CD14-positive monocyte (primary cell): ENCODE results near the gene PDE11A. TPM values are rescaled to one million over a fixed set of nuclear protein-coding genes. Genes with fewer than 3 reads are reported as not detected.

ENCODE experiments used
- DNase-seq, 3 donors: peaks; one replicate each; pipeline ENCODE4 v3.0.0-alpha.2; 2011 to 2022
- H2AFZ ChIP-seq: 2 replicates; pipeline ENCODE4 v1.6.0; 2012; ENCODE audit warnings: mild to moderate bottlenecking, low read depth, low read length, inconsistent platforms; ENCODE audit not compliant: insufficient read depth, poor library complexity, severe bottlenecking
- H3K27ac ChIP-seq, 2 donors: 1 replicate in 1 of 2; 2 replicates in 1 of 2; pipeline ENCODE4 v1.5.1; 2012 to 2013; ENCODE audit warnings: low read length in 2 of 2, control low read depth in 1 of 2, inconsistent platforms in 1 of 2, low read depth in 1 of 2, mild to moderate bottlenecking in 1 of 2
- H3K27me3 ChIP-seq, 2 donors: one replicate each; pipeline versions ENCODE4 v1.6.0 to v1.6.1; 2011 to 2013; ENCODE audit warnings: low read length in 2 of 2; ENCODE audit not compliant: control insufficient read depth in 2 of 2, insufficient read depth in 2 of 2
- H3K36me3 ChIP-seq, 2 donors: replicated peaks in 1 of 2; 1 replicate in 1 of 2; 2 replicates in 1 of 2; pipeline versions ENCODE4 v1.5.1 to v1.6.1; 2012 to 2013; ENCODE audit warnings: low read length in 2 of 2, control low read depth in 1 of 2, inconsistent platforms in 1 of 2, mild to moderate bottlenecking in 1 of 2; ENCODE audit not compliant: insufficient read depth in 2 of 2, control insufficient read depth in 1 of 2
- H3K4me1 ChIP-seq, 2 donors: 1 replicate in 1 of 2; 2 replicates in 1 of 2; pipeline versions ENCODE4 v1.5.1 to v1.6.1; 2012 to 2013; ENCODE audit warnings: low read length in 2 of 2, control low read depth in 1 of 2, inconsistent platforms in 1 of 2, mild to moderate bottlenecking in 1 of 2, moderate library complexity in 1 of 2; ENCODE audit not compliant: insufficient read depth in 2 of 2, control insufficient read depth in 1 of 2
- H3K4me2 ChIP-seq: replicated peaks from 2 replicates; pipeline ENCODE3; 2012; ENCODE audit warnings: low read length, moderate library complexity, mild to moderate bottlenecking; ENCODE audit not compliant: poor library complexity, severe bottlenecking; ENCODE audit errors: extremely low read depth
- H3K4me3 ChIP-seq, 3 experiments: fragments of 200-600 bp in 1 of 3; sonication (generic) in 1 of 3; replicated peaks in 1 of 3; 1 replicate in 2 of 3; 2 replicates in 1 of 3; pipeline ENCODE4 v1.5.1; 2011 to 2013; ENCODE audit warnings: low read length in 3 of 3, mild to moderate bottlenecking in 3 of 3, control low read depth in 2 of 3, low read depth in 2 of 3, inconsistent platforms in 1 of 3, moderate library complexity in 1 of 3
- H3K79me2 ChIP-seq: 2 replicates; pipeline ENCODE4 v1.6.0; 2012; ENCODE audit warnings: mild to moderate bottlenecking, control low read depth, inconsistent platforms, low read length, moderate library complexity; ENCODE audit not compliant: insufficient read depth
- H3K9ac ChIP-seq: 2 replicates; pipeline ENCODE4 v1.6.0; 2017; ENCODE audit warnings: low read length, mild to moderate bottlenecking; ENCODE audit not compliant: insufficient read depth, poor library complexity, severe bottlenecking
- H3K9me3 ChIP-seq, 2 donors: replicated peaks in 1 of 2; 1 replicate in 1 of 2; 2 replicates in 1 of 2; pipeline versions ENCODE4 v1.5.1 to v1.6.1; 2012 to 2013; ENCODE audit warnings: low read length in 2 of 2, control low read depth in 1 of 2; ENCODE audit not compliant: control insufficient read depth in 1 of 2, insufficient read depth in 1 of 2
- H4K20me1 ChIP-seq: 2 replicates; pipeline ENCODE4 v1.6.0; 2012; ENCODE audit warnings: mild to moderate bottlenecking, low read length, control low read depth, moderate library complexity; ENCODE audit not compliant: insufficient read depth
- H3K27ac Mint-ChIP-seq, 7 donors: one replicate each; pipeline ENCODE4 v1.8.0; 2020; ENCODE audit warnings: mild to moderate bottlenecking in 7 of 7, mixed read lengths in 7 of 7, moderate library complexity in 6 of 7, inconsistent platforms in 2 of 7
- H3K27me3 Mint-ChIP-seq, 3 donors: one replicate each; pipeline ENCODE4 v1.8.0; 2021 to 2022; ENCODE audit warnings: low read depth in 3 of 3, mild to moderate bottlenecking in 3 of 3, mixed read lengths in 3 of 3, moderate library complexity in 3 of 3, inconsistent platforms in 1 of 3
- H3K36me3 Mint-ChIP-seq, 2 donors: one replicate each; pipeline ENCODE4 v1.8.0; 2020; ENCODE audit warnings: mixed read lengths in 2 of 2, inconsistent platforms in 1 of 2, mild to moderate bottlenecking in 1 of 2
- H3K4me1 Mint-ChIP-seq: one replicate; pipeline ENCODE4 v1.8.0; 2020; ENCODE audit warnings: mild to moderate bottlenecking, mixed read lengths
- H3K4me3 Mint-ChIP-seq, 2 donors: one replicate each; pipeline ENCODE4 v1.8.0; 2020; ENCODE audit warnings: mild to moderate bottlenecking in 2 of 2, mixed read lengths in 2 of 2, moderate library complexity in 1 of 2
- H3K9me3 Mint-ChIP-seq, 7 donors: one replicate each; pipeline ENCODE4 v1.8.0; 2020 to 2022; ENCODE audit warnings: mixed read lengths in 7 of 7, mild to moderate bottlenecking in 6 of 7, moderate library complexity in 6 of 7, inconsistent platforms in 2 of 7
- CTCF ChIP-seq: fragments of 200-600 bp; IDR thresholded peaks from one replicate; pipeline ENCODE4 v1.8.0; 2022; ENCODE audit warnings: antibody characterized with exemption, mild to moderate bottlenecking
- WGBS: methylation state at CpG from one replicate; pipeline ENCODE4 v1.1.5; 2013; ENCODE audit warnings: missing lambda C conversion rate; ENCODE audit not compliant: insufficient coverage; 5-methylcytosine and 5-hydroxymethylcytosine counted together
- intact Hi-C, 2 donors: fragments of 100-400 bp; cut with micrococcal nuclease; formaldehyde crosslinking; loops; one replicate each; pipeline versions ENCODE4 v1.15.0 to v1.15.1; 2023
- polyA plus RNA-seq, 3 donors: library from polyadenylated mRNA; depleted of rRNA in 1 of 3; unstranded in 2 of 3; stranded (reverse) in 1 of 3; fragments of 300-500 nt in 2 of 3; fragments of >200 nt in 1 of 3; fragmentation: Illumina TruSeq in 2 of 3; gene quantifications; 1 replicate in 2 of 3; 2 replicates in 1 of 3; pipeline ENCODE4 v1.2.3, GENCODE V29; 2012 to 2021

The PDE11A gene
- polyA plus RNA-seq, 3 donors, result not detected

GRCh38 chr2:178114462-178114861, 41.9 kb upstream of the PDE11A start:
- Histone ChIP-seq H3K4me3 (no peak overlapping the region), H3K36me3 (peaks cover 19 to 33% of the 10 kb centered on the region in 2 donors), H4K20me1 (no peaks in the 10 kb centered on the region), H3K9ac (no peak overlapping the region), H3K79me2 (peaks cover 14% of the 10 kb centered on the region), H2AFZ (no peak overlapping the region), H3K9me3 (no peaks in the 10 kb centered on the region), H3K4me2 (no peak overlapping the region), H3K4me1 (peaks cover 13 to 19% of the 10 kb centered on the region in 2 donors), H3K27me3 (no peaks in the 10 kb centered on the region), H3K27ac (no peak overlapping the region)
- Mint-ChIP-seq H3K27me3 (peaks cover 0 to 1% (median 0%) of the 10 kb centered on the region in 3 donors), H3K4me3 (no peak overlapping the region), H3K4me1 (peaks cover 28% of the 10 kb centered on the region), H3K36me3 (peaks cover 17 to 23% of the 10 kb centered on the region in 2 donors), H3K9me3 (no peaks in the 10 kb centered on the region), H3K27ac (peak overlapping the region in 1 of 7 donors; percentile 12)
- intact Hi-C loops, result no loop called here
- WGBS, result 100% methylated on average over 2 of the region's 2 CpGs
- TF ChIP-seq CTCF, result no peak
- no peak for DNase-seq

GRCh38 chr2:178112202-178113152, 39.9 kb upstream of the PDE11A start, which contains the start of gene RBM45:
RBM45 (plus strand) TSS chr2:178112437; CDS start chr2:178112547, 110 bp downstream.
- intact Hi-C loops, result no loop called here
- WGBS, result under 1% methylated on average over 60 of the region's 60 CpGs

More at GRCh38 chr2:178112202-178113152, 39.9 kb upstream of the PDE11A start, which contains the start of gene RBM45:
- Histone ChIP-seq H3K27me3 (no peaks in the 10 kb centered on the region), H3K4me3 (peak within 1 kb of the TSS; percentile 79 to 97 (median 79)), H3K4me2 (peak within 1 kb of the TSS; percentile 99), H3K36me3 (peaks cover 4 to 13% of the 10 kb centered on the region in 2 donors), H3K9me3 (no peaks in the 10 kb centered on the region), H2AFZ (peak within 1 kb of the TSS; percentile 99), H3K9ac (peak within 1 kb of the TSS; percentile 85), H3K4me1 (peaks cover 13 to 19% of the 10 kb centered on the region in 2 donors), H3K27ac (peak within 1 kb of the TSS; percentile 62 to 82), H4K20me1 (no peaks in the 10 kb centered on the region), H3K79me2 (peaks cover 14% of the 10 kb centered on the region)
- Mint-ChIP-seq H3K9me3 (no peaks in the 10 kb centered on the region), H3K4me3 (peak within 1 kb of the TSS; percentile 92 to 97), H3K4me1 (peaks cover 28% of the 10 kb centered on the region), H3K27ac (peak within 1 kb of the TSS; percentile 68 to 93 (median 84)), H3K36me3 (peaks cover 6 to 12% of the 10 kb centered on the region in 2 donors), H3K27me3 (peaks cover 0 to 1% (median 0%) of the 10 kb centered on the region in 3 donors)
- TF ChIP-seq CTCF, result peak; percentile 99
- peak; percentile 85 to 86 (median 85) for DNase-seq
